BLaER1 treated with 17β-estradiol and CSF1 and Interleukin-3, amounts not matched to agents 10 nM and 100 nM (cell line): ENCODE data around the gene ARL6IP6.
A peak's percentile ranks its signal among the peaks of the same experiment; 100 is the strongest.

ENCODE experiments used
- H3K27ac ChIP-seq, 11 experiments: shearing (Covaris generic); formaldehyde crosslinking; 2 replicates each; pipeline ENCODE4 v1.8.1; 2022
- H3K27me3 ChIP-seq, 11 experiments: shearing (Covaris generic); formaldehyde crosslinking; 2 replicates each; pipeline ENCODE4 v1.8.1; 2022
- H3K36me3 ChIP-seq, 11 experiments: shearing (Covaris generic); formaldehyde crosslinking; 2 replicates each; pipeline ENCODE4 v1.8.1; 2022
- H3K4me1 ChIP-seq, 10 experiments: shearing (Covaris generic); formaldehyde crosslinking; 2 replicates each; pipeline ENCODE4 v1.8.1; 2022
- H3K4me2 ChIP-seq, 11 experiments: shearing (Covaris generic); formaldehyde crosslinking; 2 replicates each; pipeline ENCODE4 v1.8.1; 2022
- H3K4me3 ChIP-seq, 10 experiments: shearing (Covaris generic); formaldehyde crosslinking; 2 replicates each; pipeline ENCODE4 v1.8.1; 2022
- H3K9ac ChIP-seq, 11 experiments: shearing (Covaris generic); formaldehyde crosslinking; 2 replicates each; pipeline ENCODE4 v1.8.1; 2022
- H3K9me3 ChIP-seq, 11 experiments: shearing (Covaris generic); formaldehyde crosslinking; replicated peaks in 1 of 11; 2 replicates each; pipeline ENCODE4 v1.8.1; 2022
- H4K20me1 ChIP-seq, 11 experiments: shearing (Covaris generic); formaldehyde crosslinking; 2 replicates each; pipeline ENCODE4 v1.8.1; 2022
- Cebpa-rat ChIP-seq, 11 experiments: shearing (Covaris generic); IDR thresholded peaks; 2 replicates each; pipeline ENCODE4 v1.8.1; 2022

The ARL6IP6 gene

GRCh38 chr2:152718076-152718908 lies at the start of gene ARL6IP6:
ARL6IP6 (plus strand) TSS chr2:152718620; CDS start chr2:152718625, 5 bp downstream.
- H3K4me1 ChIP-seq: peaks cover 24 to 45% (median 36%) of the 10 kb centered on the region in 10 experiments
- TF ChIP-seq Cebpa-rat (IDR thresholded peaks at IDR 0.05): no peak
- peak within 1 kb of the TSS; percentile 71 to 94 (median 82) for H3K4me3 ChIP-seq
- H4K20me1 ChIP-seq: peaks cover 28 to 56% (median 36%) of the 10 kb centered on the region in 11 experiments; a peak in 21 of 22 replicates
- peak within 1 kb of the TSS; percentile 92 to 99 (median 98) for H3K27ac ChIP-seq
- H3K4me2 ChIP-seq: peak within 1 kb of the TSS; percentile 75 to 94 (median 85)
- peaks cover 34 to 55% (median 46%) of the 10 kb centered on the region in 11 experiments for H3K36me3 ChIP-seq
- H3K27me3 ChIP-seq: no peaks in the 10 kb centered on the region
- no peaks in the 10 kb centered on the region for H3K9me3 ChIP-seq
- H3K9ac ChIP-seq: peak within 1 kb of the TSS; percentile 90 to 98 (median 97)

- H3K9me3 ChIP-seq: no peaks in the 10 kb centered on the region
- no peak overlapping the region for H3K9ac ChIP-seq
- no peaks in the 10 kb centered on the region for H3K4me1 ChIP-seq
- H3K4me2 ChIP-seq: no peak overlapping the region
- no peak overlapping the region for H3K27ac ChIP-seq
- TF ChIP-seq Cebpa-rat (IDR thresholded peaks at IDR 0.05): no peak
- peaks cover 87 to 100% (median 99%) of the 10 kb centered on the region in 11 experiments for H3K36me3 ChIP-seq
- no peaks in the 10 kb centered on the region for H3K27me3 ChIP-seq
- peaks cover 0 to 54% (median 17%) of the 10 kb centered on the region in 11 experiments; a peak in 14 of 22 replicates for H4K20me1 ChIP-seq
- H3K4me3 ChIP-seq: no peak overlapping the region
These were observed 44.1 kb upstream of the ARL6IP6 start for GRCh38 chr2:152674334-152674733.

- Histone ChIP-seq H3K36me3 (peaks cover 88 to 100% (median 99%) of the 10 kb centered on the region in 11 experiments), H3K4me1 (no peaks in the 10 kb centered on the region), H3K9ac (no peak overlapping the region), H3K4me3 (no peak overlapping the region), H3K27me3 (no peaks in the 10 kb centered on the region), H3K4me2 (no peak overlapping the region), H3K9me3 (no peaks in the 10 kb centered on the region), H3K27ac (no peak overlapping the region), H4K20me1 (peaks cover 6 to 65% (median 19%) of the 10 kb centered on the region in 11 experiments; a peak in 17 of 22 replicates)
- no peak for TF ChIP-seq Cebpa-rat (IDR thresholded peaks at IDR 0.05)
These were observed 42.0 kb upstream of the ARL6IP6 start for GRCh38 chr2:152676461-152676860.

GRCh38 chr2:152678808-152679207 lies 39.6 kb upstream of the ARL6IP6 start:
- Histone ChIP-seq H3K36me3 (peaks cover 81 to 100% (median 94%) of the 10 kb centered on the region in 11 experiments), H3K4me2 (no peak overlapping the region), H3K27ac (no peak overlapping the region), H3K9ac (no peak overlapping the region), H3K4me1 (peaks cover 0 to 16% (median 11%) of the 10 kb centered on the region in 10 experiments; a peak in 13 of 20 replicates), H3K27me3 (no peaks in the 10 kb centered on the region), H4K20me1 (peaks cover 20 to 78% (median 34%) of the 10 kb centered on the region in 11 experiments; a peak in 21 of 22 replicates), H3K9me3 (no peaks in the 10 kb centered on the region), H3K4me3 (no peak overlapping the region)
- no peak for TF ChIP-seq Cebpa-rat (IDR thresholded peaks at IDR 0.05)

- no peak overlapping the region for H3K4me3 ChIP-seq
- no peak overlapping the region for H3K9ac ChIP-seq
- peaks cover 69 to 100% (median 84%) of the 10 kb centered on the region in 11 experiments for H3K36me3 ChIP-seq
- no peaks in the 10 kb centered on the region for H3K9me3 ChIP-seq
- H4K20me1 ChIP-seq: peaks cover 34 to 82% (median 60%) of the 10 kb centered on the region in 11 experiments; a peak in 21 of 22 replicates
- no peak for TF ChIP-seq Cebpa-rat (IDR thresholded peaks at IDR 0.05)
- H3K4me1 ChIP-seq: peaks cover 0 to 17% (median 11%) of the 10 kb centered on the region in 10 experiments; a peak in 13 of 20 replicates
- H3K27me3 ChIP-seq: no peaks in the 10 kb centered on the region
- H3K27ac ChIP-seq: no peak overlapping the region
- peak overlapping the region in 6 of 11 experiments; percentile 18 to 65 (median 42); a peak in 12 of 22 replicates for H3K4me2 ChIP-seq
These were observed 35.8 kb upstream of the ARL6IP6 start for GRCh38 chr2:152682663-152683062.

GRCh38 chr2:152683400-152683799 lies 35.0 kb upstream of the ARL6IP6 start:
- Histone ChIP-seq H3K4me3 (no peak overlapping the region), H3K36me3 (peaks cover 69 to 100% (median 85%) of the 10 kb centered on the region in 11 experiments), H3K4me2 (peak overlapping the region in 6 of 11 experiments; percentile 18 to 65 (median 42); a peak in 8 of 22 replicates), H3K9me3 (no peaks in the 10 kb centered on the region), H3K4me1 (peaks cover 0 to 17% (median 11%) of the 10 kb centered on the region in 10 experiments; a peak in 13 of 20 replicates), H3K27me3 (no peaks in the 10 kb centered on the region), H4K20me1 (peaks cover 40 to 89% (median 60%) of the 10 kb centered on the region in 11 experiments; a peak in 21 of 22 replicates), H3K27ac (no peak overlapping the region), H3K9ac (no peak overlapping the region)
- TF ChIP-seq Cebpa-rat (IDR thresholded peaks at IDR 0.05): no peak

GRCh38 chr2:152686321-152686720 lies 32.1 kb upstream of the ARL6IP6 start:
- peaks cover 47 to 98% (median 69%) of the 10 kb centered on the region in 11 experiments; a peak in 21 of 22 replicates for H4K20me1 ChIP-seq
- H3K4me2 ChIP-seq: no peak overlapping the region
- no peak overlapping the region for H3K27ac ChIP-seq
- H3K4me3 ChIP-seq: no peak overlapping the region
- TF ChIP-seq Cebpa-rat (IDR thresholded peaks at IDR 0.05): no peak
- no peaks in the 10 kb centered on the region for H3K9me3 ChIP-seq
- peaks cover 59 to 100% (median 80%) of the 10 kb centered on the region in 11 experiments; a peak in 21 of 22 replicates for H3K36me3 ChIP-seq
- H3K4me1 ChIP-seq: peaks cover 0 to 17% (median 11%) of the 10 kb centered on the region in 10 experiments; a peak in 13 of 20 replicates
- H3K9ac ChIP-seq: no peak overlapping the region
- H3K27me3 ChIP-seq: no peaks in the 10 kb centered on the region

GRCh38 chr2:152693033-152693432 lies 25.4 kb upstream of the ARL6IP6 start:
- Histone ChIP-seq H3K27ac (no peak overlapping the region), H3K36me3 (peaks cover 49 to 84% (median 67%) of the 10 kb centered on the region in 11 experiments)

More at GRCh38 chr2:152693033-152693432, 25.4 kb upstream of the ARL6IP6 start:
- Histone ChIP-seq H3K27me3 (no peaks in the 10 kb centered on the region), H3K4me3 (no peak overlapping the region), H4K20me1 (peaks cover 42 to 98% (median 69%) of the 10 kb centered on the region in 11 experiments; a peak in 21 of 22 replicates), H3K4me1 (peaks cover 0 to 24% (median 14%) of the 10 kb centered on the region in 10 experiments; a peak in 13 of 20 replicates), H3K9me3 (no peaks in the 10 kb centered on the region), H3K4me2 (no peak overlapping the region), H3K9ac (no peak overlapping the region)
- TF ChIP-seq Cebpa-rat (IDR thresholded peaks at IDR 0.05): no peak
